NCI-H2171 (cell line): Measurements from ENCODE around the gene HIVEP3.
A peak's percentile ranks its signal among the peaks of the same experiment; 100 is the strongest.

Source experiments
- DNase-seq: peaks from one replicate; lab custom pipeline; 2025; lab: John Stamatoyannopoulos, UW

HIVEP3 gene

DNA sequence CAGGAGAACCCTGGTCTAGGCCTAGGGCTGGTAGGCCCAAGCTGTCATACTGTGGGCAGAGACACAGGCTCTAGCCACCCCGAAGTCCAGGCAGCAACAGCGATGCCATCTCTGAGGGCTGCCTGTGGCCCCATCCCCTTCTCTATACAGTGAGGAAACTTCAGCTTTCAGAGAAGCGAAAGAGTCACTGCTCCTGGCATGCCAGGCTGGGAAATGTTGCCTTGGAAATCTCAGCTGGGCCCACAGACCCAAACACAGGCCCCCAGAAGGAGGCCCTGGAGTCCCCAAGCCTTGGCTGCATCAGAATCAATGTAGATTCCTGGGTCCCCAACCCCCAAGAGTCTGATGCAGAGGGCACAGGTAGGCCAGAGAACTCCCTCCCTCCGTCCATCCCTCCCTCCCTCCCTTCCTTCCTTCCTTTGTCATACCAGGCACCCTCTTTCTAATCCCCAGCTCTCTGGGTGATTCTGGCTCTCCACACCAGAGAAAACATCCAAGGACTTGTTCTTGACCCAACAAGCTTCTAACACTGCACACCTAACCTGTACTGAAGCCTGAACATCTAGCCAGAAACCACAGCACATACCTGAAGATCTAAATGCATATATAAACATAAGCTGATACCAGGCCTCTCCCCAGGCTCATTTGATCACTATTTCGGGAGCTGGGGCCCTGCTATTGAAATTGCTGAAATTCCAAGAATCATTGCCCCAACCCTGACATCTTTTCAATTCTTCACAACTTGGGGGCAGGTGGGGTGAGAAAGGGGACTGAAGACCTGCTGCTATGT lies 291.0 kb downstream of the HIVEP3 start:
- no peak for DNase-seq

DNA sequence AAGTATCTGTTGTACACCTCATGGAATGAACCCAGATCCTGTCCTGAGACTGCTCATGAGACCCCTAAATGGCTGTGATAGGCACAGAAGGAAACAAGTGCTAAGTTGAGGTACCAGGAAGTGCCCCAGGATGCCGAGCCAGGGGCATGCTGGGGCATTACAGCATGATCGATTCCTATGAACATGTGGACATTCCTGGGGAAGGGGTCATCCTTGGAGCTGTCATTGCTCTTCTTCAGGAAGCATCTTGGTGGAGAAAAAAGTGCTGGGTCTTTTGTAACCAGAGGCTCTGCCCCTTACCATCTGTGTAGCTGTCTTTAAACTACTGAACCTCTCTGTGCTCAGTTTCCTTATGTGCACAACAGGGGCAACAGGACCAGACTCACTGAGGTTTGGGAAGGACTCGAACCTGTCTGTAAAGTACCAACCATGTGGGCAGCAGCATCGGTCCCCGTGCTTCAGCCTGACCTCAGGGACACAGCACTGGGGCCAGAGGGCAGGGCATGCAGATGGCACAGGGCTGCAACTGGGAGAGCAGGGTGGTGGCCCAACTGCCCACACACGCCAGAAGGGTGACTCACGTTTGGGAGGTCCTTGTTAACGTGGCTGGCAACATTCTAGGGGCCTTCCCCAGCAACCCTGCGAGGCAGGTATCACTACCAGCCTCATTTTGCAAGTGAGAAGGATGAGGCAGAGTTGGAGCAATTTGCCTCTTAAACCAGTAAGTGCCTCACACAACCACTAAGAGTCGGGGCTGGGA lies 291.9 kb downstream of the HIVEP3 start:
- no peak for DNase-seq

DNA sequence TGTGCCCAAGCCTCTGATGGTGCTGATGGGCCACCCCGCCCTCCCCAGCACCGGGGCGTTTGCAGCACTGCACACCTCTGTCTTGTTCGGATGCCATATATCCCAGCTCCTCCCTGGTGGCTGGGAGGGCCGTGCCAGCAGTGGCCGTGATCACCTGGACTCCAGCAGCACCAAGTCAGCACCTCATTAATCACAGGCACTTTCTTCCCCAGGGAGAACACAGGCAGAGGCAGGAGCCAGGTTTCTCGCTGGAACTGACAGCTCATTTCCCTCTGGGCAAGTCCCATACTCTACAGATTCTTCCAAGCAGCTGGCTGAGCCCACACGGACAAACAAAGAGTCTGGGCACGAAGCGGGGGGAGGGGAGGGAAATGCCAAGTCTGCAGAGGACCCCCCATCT lies 292.6 kb downstream of the HIVEP3 start:
- peak; percentile 59 for DNase-seq

DNA sequence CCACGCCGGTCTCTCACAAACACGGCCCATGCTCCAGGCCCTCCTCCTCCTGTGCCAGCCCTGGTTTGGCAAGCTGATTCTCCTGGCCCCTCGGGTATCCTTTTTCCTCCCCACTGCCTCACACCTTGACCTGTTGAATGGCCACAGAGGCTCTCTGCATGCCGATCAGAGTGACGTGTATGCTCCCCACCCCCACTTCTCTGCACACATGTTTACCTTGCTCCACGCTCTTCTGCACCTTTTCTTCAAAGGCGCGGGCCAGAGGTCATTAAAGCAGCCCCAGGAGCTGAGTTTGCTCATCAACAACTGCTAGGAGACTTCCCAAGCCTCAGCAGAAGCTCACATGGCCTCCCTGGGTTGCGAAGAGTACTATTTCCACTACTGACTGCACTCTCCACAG lies 295.0 kb downstream of the HIVEP3 start:
- DNase-seq: no peak

DNA sequence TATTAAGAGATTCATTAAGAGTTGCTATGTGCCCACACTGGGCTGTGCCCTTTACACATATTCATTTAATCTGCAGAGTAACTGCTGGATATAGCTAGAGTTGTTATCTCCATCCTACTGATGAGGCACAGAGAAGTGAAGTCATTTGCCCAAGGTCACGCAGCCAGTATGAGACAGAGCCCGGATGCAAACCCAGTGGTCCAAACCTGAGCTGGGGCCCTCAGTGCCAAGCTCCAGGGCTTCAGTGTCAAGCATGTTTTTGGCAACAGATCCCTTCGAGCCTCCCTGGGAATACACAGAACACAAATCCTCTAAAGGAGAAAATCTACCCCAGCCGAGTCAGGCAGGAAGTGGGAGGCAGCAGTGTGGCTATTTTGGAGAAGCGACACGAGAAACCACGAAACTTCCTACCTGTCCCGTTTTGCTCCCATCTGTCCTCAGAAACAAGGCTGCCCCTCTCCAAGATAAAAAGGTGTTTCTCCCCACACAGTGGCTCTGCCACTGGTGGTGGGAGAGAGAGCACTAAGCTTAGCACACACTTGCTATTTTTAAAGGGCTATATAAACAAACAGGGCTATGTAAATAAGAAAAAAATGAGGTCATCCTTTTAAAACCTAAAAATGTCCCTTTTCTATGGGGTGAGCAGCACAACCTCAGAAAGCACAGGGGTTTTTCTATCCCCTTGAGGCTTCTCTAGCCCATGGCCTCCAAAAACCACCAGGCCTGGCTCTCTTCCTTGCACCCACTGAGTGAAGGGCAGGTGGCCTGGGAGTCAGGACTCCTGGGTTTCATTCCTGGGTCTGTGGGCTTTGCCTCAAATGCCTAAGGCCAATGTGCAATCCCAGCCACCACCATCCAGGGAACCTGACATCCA lies 295.6 kb downstream of the HIVEP3 start:
- no peak for DNase-seq

DNA sequence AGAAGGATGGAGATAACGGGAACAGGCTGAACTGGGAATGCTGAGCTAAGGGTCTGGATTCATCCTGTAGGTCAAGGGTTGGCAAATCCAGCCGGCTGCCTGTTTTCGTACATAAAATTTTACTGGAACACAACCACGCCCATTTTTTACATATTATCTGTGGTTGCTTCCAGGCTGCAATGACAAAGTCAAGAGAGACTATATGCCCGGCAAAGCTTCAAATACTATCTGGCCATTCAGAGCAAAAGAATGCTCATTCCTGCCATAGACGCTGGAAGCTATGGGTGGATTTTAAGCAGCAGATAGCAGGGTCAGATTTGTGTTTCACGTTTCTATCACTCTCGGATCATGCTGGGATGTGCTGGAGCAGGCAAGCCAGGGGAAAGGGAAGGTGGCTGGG lies 296.3 kb downstream of the HIVEP3 start:
- DNase-seq: no peak

DNA sequence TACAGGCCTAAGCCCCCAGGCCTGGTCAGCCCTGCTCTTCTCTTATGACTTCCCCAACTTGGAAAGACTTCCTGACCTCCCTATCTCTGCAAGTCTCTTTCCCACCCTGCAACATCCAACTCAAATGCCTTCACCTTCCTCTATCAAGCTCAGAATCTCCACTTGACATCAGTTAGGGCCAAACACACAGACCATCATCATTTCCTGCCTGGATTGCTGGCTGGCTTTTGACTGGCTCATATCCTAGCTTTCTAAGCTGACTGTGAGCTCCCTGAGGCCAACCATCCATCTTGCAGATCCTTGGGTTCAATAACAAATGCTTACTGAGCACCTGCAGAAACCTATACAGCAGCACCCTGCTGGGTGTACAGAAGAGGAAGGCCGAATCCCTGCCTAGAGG lies 296.9 kb downstream of the HIVEP3 start:
- DNase-seq: no peak

DNA sequence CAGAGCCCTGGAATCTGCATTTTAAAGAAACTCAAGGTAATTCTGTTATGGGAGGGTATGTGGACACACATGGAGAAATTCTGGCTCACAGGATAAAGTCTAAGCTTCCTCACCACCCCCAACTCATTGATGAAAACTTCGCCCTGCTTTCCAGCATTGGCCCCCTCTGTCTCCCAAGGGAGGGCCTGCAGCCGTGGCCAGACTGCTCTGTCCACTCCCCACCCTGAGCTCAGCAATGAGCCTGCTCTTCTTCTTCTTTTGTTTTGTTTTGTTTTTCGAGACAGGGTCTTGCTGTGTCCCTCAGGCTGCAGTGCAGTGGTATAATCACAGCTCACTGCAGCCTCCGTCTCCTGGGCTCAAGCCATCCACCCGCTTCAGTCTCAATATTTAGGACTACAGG lies 297.5 kb downstream of the HIVEP3 start:
- DNase-seq: no peak

DNA sequence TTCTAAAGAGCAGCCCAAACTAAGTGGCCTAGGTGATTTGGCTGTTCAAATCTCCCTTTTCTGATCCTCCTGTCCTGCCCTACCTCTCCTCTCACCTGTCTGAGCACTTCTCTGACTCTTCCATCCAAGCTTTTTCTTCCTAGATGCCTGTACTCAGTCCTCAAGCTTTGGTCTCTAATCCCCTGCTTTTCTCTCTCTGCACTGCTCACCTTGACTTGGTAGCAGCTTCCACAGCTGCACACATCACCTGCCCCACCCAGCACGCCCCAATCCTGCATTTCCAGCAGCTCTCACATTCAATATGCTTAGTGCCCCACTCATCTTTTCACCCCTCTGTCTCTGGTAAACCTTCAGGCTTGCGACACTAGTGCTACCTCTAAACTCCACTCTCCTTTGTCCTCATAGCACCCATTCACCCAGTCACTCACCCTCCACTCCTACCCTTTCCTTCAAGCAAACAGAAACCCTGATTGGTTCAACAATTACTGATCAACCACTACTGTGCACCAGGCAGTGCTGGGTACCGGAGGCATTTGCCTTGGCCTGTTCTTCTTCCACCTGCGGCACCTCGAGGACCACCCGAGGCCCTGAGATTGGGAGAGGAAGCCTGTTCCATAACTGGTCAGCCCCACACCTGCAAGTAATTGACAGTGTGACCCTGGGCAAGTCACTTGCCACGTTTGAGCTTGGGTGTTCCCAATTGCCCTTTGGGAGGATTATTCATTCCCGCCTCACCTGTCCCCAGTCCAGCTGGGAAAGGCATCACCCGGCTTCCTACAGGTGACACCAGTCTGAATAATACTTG lies 298.2 kb downstream of the HIVEP3 start:
- DNase-seq: no peak

DNA sequence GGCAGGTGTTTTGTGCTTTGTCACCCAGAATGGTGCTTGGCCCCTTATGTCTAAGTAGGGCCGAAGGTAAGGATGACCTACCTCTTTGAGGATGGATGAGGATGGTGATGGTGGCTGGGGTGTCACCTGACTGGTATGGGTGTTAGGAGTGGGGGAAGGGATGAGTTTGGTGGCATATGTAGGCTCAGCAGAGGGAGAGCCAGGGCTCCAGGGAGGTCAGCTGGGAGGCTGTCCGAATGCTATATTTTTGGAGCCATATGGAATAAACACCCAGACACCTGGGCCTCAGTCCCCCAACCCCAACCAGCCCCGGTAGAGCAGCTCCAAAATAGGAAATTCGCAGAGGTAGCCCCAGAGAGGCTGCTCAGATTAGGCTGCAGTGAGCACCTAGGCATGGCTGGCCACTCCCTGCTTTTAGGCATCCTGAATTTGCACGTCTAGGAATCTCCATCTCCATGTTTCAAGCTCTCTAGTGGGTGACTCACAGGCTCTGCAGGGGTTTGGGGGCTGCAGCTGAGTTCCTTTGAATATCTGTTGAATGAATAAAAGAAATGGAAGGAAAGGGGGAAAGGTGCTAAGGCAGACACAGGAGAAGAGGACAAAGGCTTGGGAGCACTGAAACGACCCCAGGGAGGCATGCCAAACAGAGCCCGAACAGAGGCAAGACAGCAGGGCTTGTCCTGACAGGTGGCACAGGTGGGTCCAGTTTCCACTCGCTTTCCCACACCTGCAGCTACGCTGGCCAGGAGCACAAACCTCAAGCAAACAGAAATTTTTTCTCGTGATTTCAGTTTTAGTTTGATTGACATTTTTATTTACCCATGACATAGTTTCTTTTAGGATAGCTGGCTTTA lies 299.0 kb downstream of the HIVEP3 start:
- DNase-seq: peak; percentile 41

DNA sequence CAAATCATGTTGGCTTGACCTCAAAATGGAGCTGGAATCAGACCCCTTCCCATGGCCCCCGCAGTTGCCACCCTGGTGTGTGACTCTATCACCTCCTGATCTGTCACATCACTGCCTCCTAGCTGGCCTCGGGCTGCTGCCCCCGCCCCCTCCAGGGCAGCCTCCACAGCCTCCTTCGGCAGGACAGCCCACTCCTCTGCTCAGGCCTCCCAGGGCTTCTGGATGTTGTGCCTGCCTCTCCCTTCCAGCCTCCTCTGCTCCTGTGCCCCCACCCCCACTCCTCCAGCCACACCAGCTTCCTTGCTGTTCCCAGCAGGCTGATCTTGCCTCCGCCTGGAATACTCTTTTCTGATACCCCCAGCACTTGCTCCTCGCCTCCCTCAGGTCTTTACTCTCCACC lies 299.9 kb downstream of the HIVEP3 start:
- no peak for DNase-seq

DNA sequence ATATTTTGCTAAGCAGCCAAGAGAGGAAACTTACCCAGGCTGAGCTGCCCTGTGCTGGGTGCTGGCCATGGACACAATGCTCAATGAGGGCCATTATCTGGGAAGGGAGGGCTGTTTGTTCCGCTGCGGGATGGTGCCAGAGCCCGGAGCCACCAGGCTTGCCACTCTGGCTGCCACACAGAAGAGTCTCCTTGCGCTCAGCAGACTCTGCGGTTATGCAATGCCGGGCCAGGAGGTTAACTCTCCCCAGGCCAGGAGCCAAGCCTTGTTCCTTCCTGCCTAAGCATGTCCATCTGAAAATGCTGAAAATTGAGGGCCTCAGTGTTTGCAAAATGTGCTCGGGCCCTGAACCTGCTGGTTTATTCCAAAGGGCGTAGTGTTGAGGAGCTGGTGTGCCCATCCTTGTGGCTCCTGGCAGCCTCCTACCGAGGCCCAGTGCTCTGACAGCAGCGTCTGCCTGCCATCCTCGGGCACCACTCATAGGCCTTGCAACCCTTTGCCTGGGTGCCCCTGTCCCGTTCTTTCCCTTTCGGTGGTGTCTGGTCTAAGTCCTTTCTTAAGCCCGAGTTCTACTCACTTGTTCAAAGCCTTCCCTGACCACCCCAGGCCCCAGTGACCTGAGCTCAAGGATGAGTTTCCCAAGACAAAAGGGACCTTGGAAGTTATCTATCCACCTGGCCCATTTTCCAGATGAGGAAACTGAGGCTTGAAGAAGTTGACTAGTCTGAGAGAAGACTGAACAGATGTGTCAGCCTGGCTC lies 300.5 kb downstream of the HIVEP3 start:
- DNase-seq: no peak

DNA sequence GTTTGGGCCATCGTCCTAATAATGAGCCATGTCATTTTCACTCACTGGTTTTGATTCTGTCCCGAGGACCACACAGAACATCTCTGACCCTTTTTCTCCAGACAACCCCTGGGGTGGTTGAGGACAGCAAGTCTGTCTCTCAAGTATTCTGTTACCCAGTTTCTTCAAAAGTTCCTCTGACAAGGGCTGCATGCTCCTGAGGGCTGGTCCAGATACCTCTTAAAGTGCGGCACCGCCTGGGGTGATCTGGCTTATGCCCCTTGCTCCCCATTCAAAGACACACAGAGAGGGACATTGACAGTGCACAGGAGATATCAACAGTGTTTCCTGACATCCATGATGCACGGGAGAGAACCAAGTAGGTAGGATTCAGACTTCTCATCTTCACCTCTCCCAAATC lies 301.4 kb downstream of the HIVEP3 start:
- DNase-seq: no peak

DNA sequence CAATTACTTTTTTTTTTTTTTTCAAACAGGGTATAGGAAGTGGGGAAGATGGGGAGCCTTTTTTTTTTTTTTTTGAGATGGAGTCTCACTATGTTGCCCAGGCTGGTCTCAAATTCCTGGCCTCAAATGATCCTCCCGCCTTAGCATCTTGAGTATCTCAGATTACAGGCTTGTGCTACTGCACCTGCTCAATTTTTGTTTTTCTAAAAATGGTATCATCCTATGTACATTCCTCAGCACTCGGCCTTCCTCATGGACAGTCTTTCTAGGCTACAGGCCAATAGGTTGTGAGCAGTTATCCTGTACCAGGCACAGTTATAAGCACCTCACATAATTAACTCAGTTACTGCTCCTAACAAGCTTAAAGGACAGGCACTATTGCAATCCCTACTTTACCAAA lies 302.2 kb downstream of the HIVEP3 start:
- no peak for DNase-seq

DNA sequence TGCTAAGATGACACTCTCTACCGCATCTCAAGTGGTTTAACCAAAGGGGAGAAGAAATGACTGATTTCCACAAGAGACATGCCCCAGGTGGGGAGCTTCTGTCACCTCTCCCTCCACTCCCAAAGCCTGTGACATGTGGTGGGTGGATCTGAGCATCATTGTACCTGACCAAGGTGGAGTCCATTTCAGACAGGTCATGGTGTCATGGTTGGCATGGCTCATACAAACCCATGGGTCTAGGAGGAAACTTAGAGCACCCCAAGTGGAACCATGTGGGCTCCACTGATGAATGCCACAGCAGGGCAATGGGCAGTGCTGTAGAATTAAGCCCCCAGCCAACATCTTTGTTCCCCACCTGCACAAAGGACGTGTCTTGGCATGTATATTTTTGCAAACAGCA lies 302.7 kb downstream of the HIVEP3 start:
- no peak for DNase-seq

DNA sequence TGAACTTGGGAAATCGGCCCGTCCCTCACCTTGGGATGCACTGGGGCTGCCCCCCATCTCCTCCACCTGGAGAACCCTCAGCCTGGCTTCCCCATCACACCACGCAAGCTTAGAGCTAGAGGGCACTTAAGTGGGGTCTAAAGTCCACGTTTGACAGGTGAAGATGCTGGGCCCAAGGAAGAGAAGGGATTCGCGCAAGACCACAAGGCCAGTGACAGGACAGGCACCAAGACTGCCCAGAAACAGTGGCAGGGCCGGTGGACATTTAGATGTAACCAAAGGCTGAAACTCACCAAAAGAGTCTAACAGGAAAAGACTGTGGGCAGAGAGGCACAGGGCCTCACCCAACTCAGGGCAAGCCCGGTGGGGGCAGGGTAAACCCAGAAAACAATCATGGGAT lies 303.4 kb downstream of the HIVEP3 start:
- DNase-seq: no peak

DNA sequence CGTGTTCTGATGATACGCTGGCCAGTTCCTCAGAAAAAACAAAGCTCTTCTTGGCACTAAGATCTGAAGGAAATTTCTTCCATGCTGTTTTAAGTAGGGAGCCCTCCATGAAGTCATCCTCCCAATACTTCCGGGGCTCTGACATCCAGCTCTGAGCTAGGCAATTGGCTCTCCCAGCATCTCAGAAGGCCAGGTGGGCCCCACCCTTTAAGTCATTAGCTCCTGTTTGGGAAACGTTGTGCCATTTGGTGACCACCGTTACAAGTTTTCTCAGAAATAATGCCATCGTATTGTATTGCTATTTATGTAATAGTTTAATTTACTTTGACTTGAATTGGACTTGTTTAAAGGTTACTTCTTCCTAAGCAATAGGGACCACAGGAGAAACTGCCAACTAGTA lies 303.9 kb downstream of the HIVEP3 start:
- DNase-seq: no peak

DNA sequence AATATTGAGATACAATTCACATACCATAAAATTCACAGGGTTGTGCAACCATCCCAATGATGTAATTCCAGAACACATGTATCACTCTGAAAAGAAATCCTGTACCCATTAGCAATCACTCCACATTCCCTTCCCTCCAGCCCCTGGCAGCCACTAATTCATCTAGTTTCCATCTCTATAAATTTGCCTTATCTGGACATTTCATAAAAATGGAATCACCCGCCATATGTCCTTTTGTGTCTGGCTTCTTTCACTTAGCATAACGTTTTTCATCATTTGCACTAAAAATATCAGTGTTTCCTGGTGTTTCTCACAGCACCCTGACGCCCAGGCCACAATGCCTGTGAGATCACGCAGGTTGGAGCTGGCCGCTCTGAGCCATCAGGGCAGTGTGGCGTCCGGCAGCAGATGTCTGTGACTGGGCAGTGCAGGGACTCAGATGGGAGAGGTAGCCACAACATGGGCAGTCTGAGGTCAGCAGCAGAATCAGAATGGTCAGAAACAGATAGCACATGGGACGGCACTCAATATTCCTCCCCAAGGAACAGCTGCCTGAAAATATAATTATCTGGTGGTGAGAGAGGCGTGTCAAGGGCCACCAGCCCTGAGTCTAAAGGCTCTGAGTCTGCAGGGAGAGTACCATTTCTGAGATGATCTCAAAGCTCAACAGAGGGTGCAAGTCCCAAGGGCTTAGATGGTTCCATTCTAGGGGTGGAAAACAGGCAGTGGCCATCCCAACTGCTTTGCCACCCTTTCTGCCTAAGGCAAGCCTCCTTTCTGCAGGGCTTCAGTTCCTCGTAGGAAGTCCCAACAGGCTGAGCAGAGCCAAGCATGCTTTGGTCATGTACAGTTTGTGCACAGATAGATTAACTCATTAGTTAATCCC lies 304.8 kb downstream of the HIVEP3 start:
- DNase-seq: no peak

DNA sequence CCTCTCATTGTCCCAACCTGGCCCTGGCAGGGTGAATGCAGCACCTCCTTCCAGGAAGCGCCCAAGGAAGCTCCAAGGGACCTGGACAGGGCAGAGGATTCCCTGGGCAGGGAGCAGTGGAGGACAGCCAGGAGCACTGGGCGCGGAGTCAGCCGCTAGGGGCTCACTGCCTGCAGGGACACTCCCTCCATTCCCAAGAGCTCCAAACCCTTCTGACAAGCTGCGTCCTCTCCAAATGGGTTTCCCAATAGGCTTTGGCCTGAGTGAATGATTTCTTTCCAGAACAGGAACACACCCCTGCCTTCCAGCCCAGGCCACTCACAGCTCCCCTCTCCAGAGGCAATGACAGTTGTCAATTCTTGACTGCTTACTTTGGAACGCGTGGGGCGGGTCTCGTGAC lies 305.8 kb downstream of the HIVEP3 start:
- DNase-seq: no peak
